NOMO-1 treated with DMSO at 0.1 percent for 48 hours (cell line): ENCODE data around the gene TGFB2.

ENCODE experiments used
- DNase-seq: peaks from one replicate; lab custom pipeline; 2025; ENCODE audit not compliant: unreplicated experiment; lab: John Stamatoyannopoulos, UW

Gene TGFB2

GRCh38 chr1:218415726-218416125, 70.6 kb downstream of the TGFB2 start:
- no peak for DNase-seq

GRCh38 chr1:218421531-218421930, 76.4 kb downstream of the TGFB2 start:
- no peak for DNase-seq

DNA sequence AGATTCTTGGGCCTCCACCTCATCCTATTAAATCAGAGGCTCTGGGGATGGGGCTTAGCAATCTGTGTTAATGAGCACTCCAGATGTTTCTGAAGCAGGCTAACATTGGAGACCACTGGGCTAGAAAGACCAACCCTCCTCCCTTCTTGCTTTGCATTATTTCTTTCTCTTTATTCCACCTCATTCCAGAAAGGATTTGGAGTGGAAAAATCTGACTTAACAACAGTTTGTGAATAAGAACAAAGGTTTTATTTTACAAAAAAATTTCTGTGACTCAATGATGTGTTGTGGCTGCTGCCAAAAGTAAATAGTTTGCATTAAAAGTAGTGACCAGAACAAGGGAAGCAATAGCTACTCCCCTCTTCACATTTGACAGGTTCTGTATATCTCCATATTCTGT, 79.4 kb downstream of the TGFB2 start:
- DNase-seq: no peak

GRCh38 chr1:218425647-218426342, 80.7 kb downstream of the TGFB2 start:
- DNase-seq: no peak

- no peak for DNase-seq
Measured at GRCh38 chr1:218426343-218426657, 81.2 kb downstream of the TGFB2 start.

DNA sequence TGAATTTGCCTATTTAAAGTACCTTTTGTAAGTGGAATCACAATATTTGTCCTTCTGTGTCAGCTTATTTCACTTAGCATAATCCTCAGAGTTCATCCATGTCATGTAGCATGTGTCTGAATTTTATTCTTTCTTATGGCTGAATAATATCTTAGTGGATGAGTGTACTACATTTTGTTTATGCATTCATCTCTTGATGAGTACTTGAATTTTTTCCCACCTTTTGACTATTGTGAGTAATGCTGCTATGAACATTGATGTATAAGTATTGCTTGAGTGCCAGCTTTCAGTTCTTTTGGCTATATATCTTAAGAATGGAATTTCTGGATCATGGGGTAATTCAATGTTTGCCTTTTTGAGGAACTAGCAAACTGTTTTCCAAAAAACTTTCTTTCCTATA, 84.2 kb downstream of the TGFB2 start:
- no peak for DNase-seq

- no peak for DNase-seq
Measured at GRCh38 chr1:218430346-218430745, 85.2 kb downstream of the TGFB2 start.

DNA sequence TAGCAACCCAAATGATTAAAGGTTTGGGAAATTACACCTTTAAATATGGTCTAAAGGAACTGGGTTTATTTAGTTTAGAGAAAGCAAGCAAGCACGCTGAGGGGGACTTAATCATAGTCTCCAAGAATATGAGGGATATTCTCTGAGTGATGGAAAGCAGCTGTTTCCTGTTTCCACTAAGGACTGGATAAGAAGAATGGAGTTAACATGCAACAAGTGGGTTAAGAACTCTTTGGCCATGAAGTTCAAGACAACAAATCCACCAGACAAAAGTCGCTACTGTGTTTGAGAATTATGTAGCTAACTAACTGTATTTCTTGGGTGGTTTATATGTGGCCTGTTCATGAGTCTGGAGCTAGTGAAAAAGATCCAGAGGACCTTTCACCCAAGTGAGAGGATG, 85.7 kb downstream of the TGFB2 start:
- DNase-seq: no peak

- DNase-seq: no peak
Measured at GRCh38 chr1:218431476-218431875, 86.3 kb downstream of the TGFB2 start.

DNA sequence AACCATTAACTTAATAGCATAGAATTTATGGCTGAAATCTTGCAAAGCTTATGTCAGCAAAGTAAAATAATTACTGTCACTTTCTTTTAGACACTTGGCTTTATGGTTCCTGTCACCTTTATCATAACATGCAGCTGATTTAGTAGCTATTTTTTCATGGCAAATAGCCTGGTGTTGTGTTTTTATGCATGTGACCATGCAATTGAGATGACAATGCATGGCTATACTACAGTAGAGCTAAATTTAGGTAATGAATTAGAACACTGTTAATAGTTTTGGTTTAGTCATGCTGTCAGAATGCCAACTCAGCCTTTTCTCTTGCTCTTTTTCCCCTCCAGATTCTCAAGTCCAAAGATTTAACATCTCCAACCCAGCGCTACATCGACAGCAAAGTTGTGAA, 88.6 kb downstream of the TGFB2 start:
- no peak for DNase-seq

- no peak for DNase-seq
Measured at GRCh38 chr1:218435528-218435927, 90.4 kb downstream of the TGFB2 start.

DNA sequence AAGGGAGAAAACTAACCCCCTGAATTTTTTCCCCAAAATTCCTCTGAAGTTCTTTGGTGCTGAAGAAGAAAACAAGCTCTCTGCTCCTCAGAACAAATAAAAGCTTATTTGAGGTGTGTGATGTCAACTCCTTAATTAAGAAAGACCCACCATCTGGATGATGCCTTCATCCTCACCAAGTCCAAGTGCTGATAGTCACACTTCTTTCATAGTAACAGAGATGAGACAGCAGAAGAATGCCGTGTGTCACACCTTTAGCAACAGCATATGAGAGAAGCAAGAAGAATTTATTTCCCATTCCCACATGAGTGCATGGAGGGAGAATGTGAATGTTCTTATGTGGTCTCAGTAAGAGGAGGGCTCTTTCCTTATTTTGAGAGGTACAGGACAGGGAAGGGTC, 91.2 kb downstream of the TGFB2 start:
- no peak for DNase-seq

- no peak for DNase-seq
Measured at GRCh38 chr1:218436997-218437396, 91.9 kb downstream of the TGFB2 start.

DNA sequence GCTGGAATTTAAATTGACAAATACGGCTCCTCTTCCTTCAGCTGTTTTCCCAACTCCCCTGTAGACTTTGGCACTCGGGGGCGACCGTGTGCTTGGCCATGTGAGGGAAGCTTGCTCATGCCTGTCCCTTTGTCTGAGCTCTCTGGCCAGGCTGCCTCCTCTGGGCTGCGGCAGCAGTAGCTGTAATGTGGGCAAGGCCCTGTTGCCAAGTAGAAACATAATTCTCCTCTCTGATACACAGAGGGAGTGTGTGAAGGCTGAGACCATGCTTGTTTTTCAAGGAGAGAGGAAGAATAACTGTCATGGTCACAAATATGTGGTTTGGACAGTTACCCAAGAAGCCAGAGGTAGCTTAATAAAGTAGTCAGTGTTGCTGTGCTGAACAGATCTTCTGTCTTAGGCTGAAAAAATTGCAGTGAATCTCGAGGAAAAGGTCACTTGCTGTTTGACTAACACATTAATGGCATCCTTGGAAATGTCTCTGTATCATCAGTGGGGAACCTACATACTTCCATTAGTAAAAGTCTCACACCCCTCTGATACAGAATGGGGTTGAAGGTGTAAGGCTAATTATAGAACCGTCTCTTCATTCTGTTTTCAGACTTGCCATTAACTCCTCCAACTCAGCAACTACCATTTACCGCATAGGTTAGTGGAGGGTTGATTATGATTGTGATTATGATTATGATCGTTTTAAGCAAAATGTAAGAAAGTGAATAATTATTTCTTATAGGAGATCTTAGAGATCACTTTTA, 94.6 kb downstream of the TGFB2 start:
- no peak for DNase-seq

- DNase-seq: no peak
Measured at GRCh38 chr1:218443255-218443654, 98.1 kb downstream of the TGFB2 start.

- no peak for DNase-seq
Measured at GRCh38 chr1:218444173-218444572, 99.0 kb downstream of the TGFB2 start.

- no peak for DNase-seq
Measured at GRCh38 chr1:218444588-218444987, 99.5 kb downstream of the TGFB2 start.

DNA sequence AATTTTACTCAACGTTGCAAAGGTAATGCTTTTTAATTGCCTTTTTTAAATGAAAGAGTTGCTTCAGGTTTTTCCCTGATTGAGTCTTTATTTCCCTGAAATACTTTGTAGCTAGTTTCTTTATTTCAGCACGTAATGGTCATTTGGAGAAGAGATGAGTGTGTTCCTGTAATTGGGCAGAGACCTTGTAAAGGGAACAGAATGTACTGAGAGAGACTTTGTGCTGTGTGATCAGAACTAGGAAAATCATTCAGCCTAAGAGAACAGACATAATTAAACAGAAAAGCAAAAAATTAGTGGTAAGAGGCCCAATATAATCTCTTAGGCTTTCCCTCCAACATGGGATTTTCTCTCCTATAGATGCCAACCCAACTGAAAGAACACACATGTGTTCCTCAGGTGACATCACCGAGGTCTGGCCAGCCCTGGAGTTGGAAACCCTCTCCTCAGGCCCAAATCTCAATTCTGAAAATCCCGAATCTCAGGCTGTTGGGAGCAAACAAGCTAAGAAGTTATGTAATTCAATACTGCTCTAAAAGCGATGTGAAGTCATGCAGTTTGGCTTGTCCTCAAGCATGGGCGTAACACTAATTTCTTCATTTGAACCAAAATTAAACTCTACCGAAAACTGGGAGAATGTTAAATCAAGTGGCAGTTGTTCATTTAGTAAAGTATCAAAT, 102.0 kb downstream of the TGFB2 start:
- DNase-seq: no peak

- no peak for DNase-seq
Measured at GRCh38 chr1:218451415-218451814, 106.3 kb downstream of the TGFB2 start.

GRCh38 chr1:218454700-218455282, 109.7 kb downstream of the TGFB2 start:
- no peak for DNase-seq

- DNase-seq: peak; percentile 59
Measured at GRCh38 chr1:218456444-218456843, 111.3 kb downstream of the TGFB2 start.

DNA sequence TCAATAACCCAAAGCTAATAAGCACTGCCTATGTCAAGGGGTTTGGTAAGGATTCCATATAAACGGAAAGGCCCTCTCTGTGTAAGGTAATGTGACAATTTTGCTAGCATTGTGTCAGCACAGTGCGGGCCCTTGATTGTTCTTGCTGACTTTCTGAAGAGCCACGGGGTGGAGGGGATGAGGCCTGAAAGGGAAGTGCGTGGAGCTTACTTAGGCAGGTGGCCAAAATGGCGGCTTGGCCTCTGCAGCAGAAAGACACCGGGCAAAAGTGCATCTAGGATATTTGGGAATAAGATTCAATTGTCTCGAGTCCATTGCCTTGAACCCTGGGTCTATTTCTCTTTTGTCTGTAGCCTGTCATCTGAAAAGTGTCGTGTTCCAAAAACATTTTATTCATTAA, 114.3 kb downstream of the TGFB2 start:
- no peak for DNase-seq
